Natural killer cell treated with Interleukin-12 subunit alpha and Interleukin-12 subunit beta and Interleukin-15 and Interleukin-18, amount 100 ng/mL, for 72 hours (primary cell): Measurements from ENCODE around the gene EIF4A2. TPM values are rescaled to one million over a fixed set of nuclear protein-coding genes. Genes with fewer than 3 reads are reported as not detected.
A peak's percentile ranks its signal among the peaks of the same experiment; 100 is the strongest.
"Not testable (repeated sequence)": the region's sequence is repeated elsewhere in the genome, so short reads cannot be mapped to it uniquely, and the experiment has no call there.

Source experiments
- ATAC-seq, 2 donors: fragments of 150-1000 bp; cut with Tn5 transposase in 1 of 2; sonication (Bioruptor Pico), chemical (Tn5 transposase) in 1 of 2; 2 replicates each; pipeline ENCODE4 v1.10.0; 2021
- DNase-seq: peaks from one replicate; pipeline ENCODE4 v3.0.0; 2022; ENCODE audit warnings: low spot score
- H3K27ac Mint-ChIP-seq, 2 donors: 1 replicate in 1 of 2; 2 replicates in 1 of 2; pipeline ENCODE4 v1.8.0; 2022; ENCODE audit warnings: mixed read lengths in 2 of 2, mild to moderate bottlenecking in 1 of 2, moderate library complexity in 1 of 2
- H3K27me3 Mint-ChIP-seq, 2 donors: 1 replicate in 1 of 2; 2 replicates in 1 of 2; pipeline ENCODE4 v1.8.0; 2022; ENCODE audit warnings: mixed read lengths in 2 of 2
- H3K36me3 Mint-ChIP-seq: one replicate; pipeline ENCODE4 v1.8.0; 2022; ENCODE audit warnings: mixed read lengths
- H3K4me1 Mint-ChIP-seq, 2 donors: 1 replicate in 1 of 2; 2 replicates in 1 of 2; pipeline ENCODE4 v1.8.0; 2022; ENCODE audit warnings: low read depth in 2 of 2, mixed read lengths in 2 of 2, mild to moderate bottlenecking in 1 of 2
- H3K4me3 Mint-ChIP-seq: one replicate; pipeline ENCODE4 v1.8.0; 2022; ENCODE audit warnings: mixed read lengths
- H3K9me3 Mint-ChIP-seq: 2 replicates; pipeline ENCODE4 v1.8.0; 2022; ENCODE audit warnings: mixed read lengths
- total RNA-seq, 2 donors: library from RNA; stranded (reverse); gene quantifications; one replicate each; pipeline ENCODE4 v1.2.3, GENCODE V29; 2022

Gene EIF4A2
- total RNA-seq, 2 donors from 2014 or later, result 399 to 539 TPM

GRCh38 chr3:186818516-186818915, 35.1 kb downstream of the EIF4A2 start:
- H3K36me3 Mint-ChIP-seq, result no peaks in the 10 kb centered on the region
- no peaks in the 10 kb centered on the region for H3K4me1 Mint-ChIP-seq
- no peak for ATAC-seq
- DNase-seq, result no peak
- H3K9me3 Mint-ChIP-seq, result no peaks in the 10 kb centered on the region
- H3K27me3 Mint-ChIP-seq, result peaks cover 4 to 6% of the 10 kb centered on the region in 2 donors
- H3K27ac Mint-ChIP-seq, result no peak overlapping the region
- H3K4me3 Mint-ChIP-seq, result no peak overlapping the region

GRCh38 chr3:186818956-186819355, 35.6 kb downstream of the EIF4A2 start:
- no peak for ATAC-seq
- no peaks in the 10 kb centered on the region for H3K9me3 Mint-ChIP-seq
- peaks cover 3 to 5% of the 10 kb centered on the region in 2 donors for H3K27me3 Mint-ChIP-seq
- H3K4me3 Mint-ChIP-seq, result no peak overlapping the region
- H3K36me3 Mint-ChIP-seq, result no peaks in the 10 kb centered on the region
- no peak for DNase-seq
- peaks cover under 1 to 2% of the 10 kb centered on the region in 2 donors for H3K4me1 Mint-ChIP-seq
- no peak overlapping the region for H3K27ac Mint-ChIP-seq

- Mint-ChIP-seq H3K9me3 (no peaks in the 10 kb centered on the region), H3K4me1 (peaks cover 19 to 24% of the 10 kb centered on the region in 2 donors), H3K4me3 (no peak overlapping the region), H3K27ac (no peak overlapping the region), H3K27me3 (peaks cover 15 to 18% of the 10 kb centered on the region in 2 donors), H3K36me3 (no peaks in the 10 kb centered on the region)
- no peak for DNase-seq
- ATAC-seq, result no peak
Measured at GRCh38 chr3:186821429-186822387, 38.3 kb downstream of the EIF4A2 start.

- H3K36me3 Mint-ChIP-seq, DNase-seq, ATAC-seq, H3K4me3 Mint-ChIP-seq, H3K27ac Mint-ChIP-seq, H3K9me3 Mint-ChIP-seq: not testable (repeated sequence)
- Mint-ChIP-seq H3K27me3 (peaks cover 15 to 20% of the 10 kb centered on the region in 2 donors), H3K4me1 (peaks cover 22 to 25% of the 10 kb centered on the region in 2 donors)
Measured at GRCh38 chr3:186822388-186822759, 39.0 kb downstream of the EIF4A2 start.

- H3K4me1 Mint-ChIP-seq, result peaks cover 22 to 25% of the 10 kb centered on the region in 2 donors
- DNase-seq (no peak), ATAC-seq (no peak)
- H3K36me3 Mint-ChIP-seq, result no peaks in the 10 kb centered on the region
- H3K9me3 Mint-ChIP-seq, result no peaks in the 10 kb centered on the region
- no peak overlapping the region for H3K4me3 Mint-ChIP-seq
- H3K27me3 Mint-ChIP-seq, result peaks cover 15 to 20% of the 10 kb centered on the region in 2 donors
- H3K27ac Mint-ChIP-seq, result no peak overlapping the region
Measured at GRCh38 chr3:186823386-186823785, 40.0 kb downstream of the EIF4A2 start.

DNA sequence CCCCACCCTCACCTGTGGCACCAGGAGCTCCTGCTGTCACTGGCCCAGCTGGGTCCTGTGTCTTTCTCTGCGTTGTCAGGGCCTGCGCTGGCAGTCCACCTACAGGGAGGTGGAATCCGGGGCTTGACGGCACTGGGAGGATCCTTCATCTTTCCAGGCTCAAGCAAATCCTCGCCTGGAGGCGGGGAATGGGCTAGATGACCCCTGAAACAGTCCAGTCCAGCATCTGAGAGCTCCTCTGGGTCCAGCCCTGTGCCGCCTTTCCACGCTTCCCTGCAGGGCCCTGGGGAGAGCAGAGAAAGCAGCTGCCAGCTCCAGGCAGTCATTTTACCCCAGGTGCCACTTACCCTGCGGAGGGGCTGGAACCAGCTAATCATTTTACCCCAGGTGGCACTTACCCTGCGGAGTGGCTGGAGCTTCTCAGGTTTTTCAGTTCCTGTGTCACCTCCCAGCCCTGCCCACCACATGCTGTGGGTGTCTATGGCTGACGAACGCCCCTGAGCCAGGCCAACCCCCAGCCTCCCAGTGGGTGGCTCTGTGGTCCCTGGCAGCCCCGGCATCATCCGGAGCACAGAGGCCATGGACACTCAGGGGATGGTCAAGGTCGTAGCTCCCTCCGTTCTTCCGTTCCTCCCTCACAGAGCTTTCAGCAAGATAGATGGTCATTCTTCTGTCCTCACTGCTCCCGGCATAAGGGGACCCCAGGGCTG, 41.2 kb downstream of the EIF4A2 start:
- no peak for DNase-seq
- peaks cover 22 to 25% of the 10 kb centered on the region in 2 donors for H3K4me1 Mint-ChIP-seq

GRCh38 chr3:186825294-186825821, 42.0 kb downstream of the EIF4A2 start:
- no peak for DNase-seq
- peaks cover 23 to 32% of the 10 kb centered on the region in 2 donors for H3K27me3 Mint-ChIP-seq
- ATAC-seq, result peak; percentile 62 to 64
- peak overlapping the region; percentile 87 for H3K4me3 Mint-ChIP-seq
- H3K4me1 Mint-ChIP-seq, result peaks cover 22 to 25% of the 10 kb centered on the region in 2 donors
- H3K9me3 Mint-ChIP-seq, result no peaks in the 10 kb centered on the region
- peak overlapping the region; percentile 70 to 74 for H3K27ac Mint-ChIP-seq
- H3K36me3 Mint-ChIP-seq, result no peaks in the 10 kb centered on the region

More for the DNA sequence above, 41.2 kb downstream of the EIF4A2 start:
- Mint-ChIP-seq H3K4me3 (no peak overlapping the region), H3K36me3 (no peaks in the 10 kb centered on the region), H3K27ac (peak overlapping the region in 1 of 2 donors; percentile 70), H3K27me3 (peaks cover 17 to 25% of the 10 kb centered on the region in 2 donors), H3K9me3 (no peaks in the 10 kb centered on the region)
- ATAC-seq, result no peak

DNA sequence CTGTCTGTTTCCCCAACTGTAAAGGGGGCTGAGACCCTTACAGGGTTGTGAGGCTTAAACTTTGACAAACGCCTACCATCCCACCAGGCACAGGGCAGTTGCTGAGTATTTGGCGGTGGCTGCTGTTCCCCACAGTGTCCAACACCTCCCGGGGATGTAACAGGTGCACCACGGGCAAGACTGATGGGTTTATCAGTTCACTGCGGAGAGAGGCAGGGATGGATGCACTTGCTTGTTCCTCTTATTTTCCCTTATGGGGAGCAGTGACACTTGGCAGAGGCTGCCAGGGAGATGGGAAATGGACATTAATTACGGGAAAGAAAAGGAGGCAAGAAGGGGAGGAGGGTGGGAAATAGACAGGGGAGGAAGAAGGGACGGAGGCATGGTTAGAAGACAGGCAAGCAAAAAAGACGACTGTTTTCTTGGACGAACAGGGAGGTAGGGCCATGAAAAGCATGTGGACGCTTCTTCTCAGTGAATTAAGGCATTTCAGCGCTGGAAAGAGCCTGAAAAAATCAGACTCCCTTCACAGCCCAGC, 42.6 kb downstream of the EIF4A2 start:
- H3K27ac Mint-ChIP-seq, result peak overlapping the region; percentile 70 to 74
- H3K36me3 Mint-ChIP-seq, result no peaks in the 10 kb centered on the region
- H3K9me3 Mint-ChIP-seq, result no peaks in the 10 kb centered on the region
- peak overlapping the region; percentile 87 for H3K4me3 Mint-ChIP-seq
- H3K27me3 Mint-ChIP-seq, result peaks cover 24 to 37% of the 10 kb centered on the region in 2 donors
- peaks cover 22 to 25% of the 10 kb centered on the region in 2 donors for H3K4me1 Mint-ChIP-seq
- no peak for DNase-seq
- peak in 1 of 2 donors; percentile 2 for ATAC-seq

DNA sequence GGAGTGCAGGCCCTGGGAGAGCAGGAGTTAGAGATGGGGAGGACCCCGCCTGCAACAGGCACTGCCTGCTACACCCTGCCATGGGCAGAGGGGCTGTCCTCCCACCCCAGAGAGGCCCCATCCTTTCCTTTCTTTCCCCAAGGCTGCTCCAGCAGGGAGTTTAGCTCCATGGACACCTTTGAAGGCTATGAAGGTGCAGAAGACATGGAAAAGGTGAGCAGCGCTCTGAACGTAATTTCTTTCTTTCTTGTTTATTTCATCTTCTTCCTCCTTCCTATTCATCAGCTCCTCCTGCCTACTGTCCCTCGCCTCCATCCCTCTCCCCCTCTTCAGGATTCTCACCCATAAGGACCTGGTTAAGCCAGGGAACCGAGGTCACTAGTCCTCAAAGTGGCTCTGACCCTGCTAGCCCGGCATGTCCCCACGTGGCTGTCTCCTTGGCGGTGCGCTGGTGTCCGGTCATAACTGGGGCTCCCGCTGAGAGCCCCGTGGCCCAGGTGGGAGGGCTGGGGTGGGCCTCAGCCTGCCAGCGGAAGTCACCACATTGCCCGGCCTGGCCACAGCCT, 43.1 kb downstream of the EIF4A2 start:
- ATAC-seq (peak in 1 of 2 donors; percentile 56), DNase-seq (no peak)
- no peaks in the 10 kb centered on the region for H3K9me3 Mint-ChIP-seq
- peak overlapping the region; percentile 70 to 74 for H3K27ac Mint-ChIP-seq
- H3K4me1 Mint-ChIP-seq, result peaks cover 22 to 25% of the 10 kb centered on the region in 2 donors
- H3K36me3 Mint-ChIP-seq, result no peaks in the 10 kb centered on the region
- H3K27me3 Mint-ChIP-seq, result peaks cover 24 to 38% of the 10 kb centered on the region in 2 donors
- peak overlapping the region; percentile 87 for H3K4me3 Mint-ChIP-seq

- DNase-seq (peak; percentile 91), ATAC-seq (peak; percentile 92 to 96)
- H3K9me3 Mint-ChIP-seq, result no peaks in the 10 kb centered on the region
- peaks cover 22 to 25% of the 10 kb centered on the region in 2 donors for H3K4me1 Mint-ChIP-seq
- peak overlapping the region; percentile 70 to 74 for H3K27ac Mint-ChIP-seq
- no peaks in the 10 kb centered on the region for H3K36me3 Mint-ChIP-seq
- peak overlapping the region; percentile 87 for H3K4me3 Mint-ChIP-seq
- peaks cover 28 to 45% of the 10 kb centered on the region in 2 donors for H3K27me3 Mint-ChIP-seq
Measured at GRCh38 chr3:186826976-186827857, 43.8 kb downstream of the EIF4A2 start.

DNA sequence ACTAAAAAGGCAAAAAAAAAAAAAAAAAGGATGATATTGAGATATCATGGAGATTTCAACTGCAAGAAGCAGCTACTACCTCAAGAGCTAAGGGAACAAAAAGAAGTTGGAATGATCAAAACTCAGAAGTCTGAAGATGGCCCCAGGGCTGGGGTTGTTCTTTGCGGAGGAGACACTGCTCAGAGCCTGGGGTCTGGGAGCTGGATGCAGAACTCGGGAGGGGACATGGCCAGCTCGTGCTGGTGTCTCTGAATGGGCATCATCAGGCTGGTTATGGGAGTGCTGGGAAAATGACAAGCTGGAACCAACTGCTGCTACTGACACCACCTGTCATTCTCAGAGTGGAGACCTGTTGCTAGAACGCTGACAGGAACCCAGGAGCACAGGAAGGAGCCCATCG, 45.0 kb downstream of the EIF4A2 start:
- DNase-seq (no peak), ATAC-seq (no peak)
- H3K4me1 Mint-ChIP-seq, result peaks cover 22 to 25% of the 10 kb centered on the region in 2 donors
- peaks cover 32 to 55% of the 10 kb centered on the region in 2 donors for H3K27me3 Mint-ChIP-seq
- no peak overlapping the region for H3K27ac Mint-ChIP-seq
- H3K36me3 Mint-ChIP-seq, result no peaks in the 10 kb centered on the region
- H3K9me3 Mint-ChIP-seq, result no peaks in the 10 kb centered on the region
- no peak overlapping the region for H3K4me3 Mint-ChIP-seq

DNA sequence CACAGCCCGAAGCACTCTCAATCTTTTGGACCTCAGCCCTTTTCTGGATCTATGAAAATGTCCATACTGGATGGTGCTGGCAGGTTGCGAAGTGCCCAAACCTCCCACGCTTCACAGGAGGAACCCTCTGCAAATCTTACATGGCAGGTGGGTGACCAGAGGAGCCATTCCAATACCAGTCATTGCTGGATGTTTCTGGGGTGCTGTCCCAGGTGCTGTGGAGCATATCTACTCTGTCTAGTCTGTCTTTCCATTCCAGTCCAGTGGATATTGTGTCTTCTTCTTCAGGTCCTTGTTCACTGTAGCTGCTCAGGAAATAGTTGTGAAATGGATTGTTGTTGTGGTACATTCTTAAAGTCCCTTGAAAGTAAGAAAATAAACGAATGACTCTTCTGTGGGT, 48.4 kb downstream of the EIF4A2 start:
- Mint-ChIP-seq H3K27ac (no peak overlapping the region), H3K9me3 (no peaks in the 10 kb centered on the region), H3K27me3 (peaks cover 23 to 45% of the 10 kb centered on the region in 2 donors), H3K4me1 (peaks cover under 1 to 2% of the 10 kb centered on the region in 2 donors), H3K36me3 (no peaks in the 10 kb centered on the region), H3K4me3 (no peak overlapping the region)
- DNase-seq (no peak), ATAC-seq (no peak)
